H1 (cell line): ENCODE measurements around the gene PEX14. TPM values are rescaled to one million over a fixed set of nuclear protein-coding genes. Genes with fewer than 3 reads are reported as not detected.

ENCODE experiments used
- BACH1 ChIP-seq: IDR thresholded peaks from 2 replicates; pipeline ENCODE4 v1.6.1; 2012; ENCODE audit warnings: low read length, improper control_type of control experiment
- CEBPB ChIP-seq: IDR thresholded peaks from 2 replicates; pipeline ENCODE4 v1.6.1; 2012; ENCODE audit warnings: low read depth, low read length
- JUN ChIP-seq: IDR thresholded peaks from 2 replicates; pipeline ENCODE4 v1.6.1; 2011; ENCODE audit warnings: low read depth, mild to moderate bottlenecking, improper control_type of control experiment, low read length
- POLR2A ChIP-seq, 2 experiments: IDR thresholded peaks; 1 replicate in 1 of 2; 2 replicates in 1 of 2; pipeline ENCODE4 v1.6.1; 2011; ENCODE audit warnings: low read depth in 2 of 2, low read length in 2 of 2, mild to moderate bottlenecking in 2 of 2; ENCODE audit errors: control extremely low read depth in 1 of 2
- SAP30 ChIP-seq: fragments of 300-600 bp; sonication (generic); IDR thresholded peaks from 2 replicates; pipeline ENCODE4 v1.7.1; 2012; ENCODE audit warnings: low read length, moderate library complexity, mild to moderate bottlenecking, inconsistent platforms; ENCODE audit not compliant: insufficient read depth, insufficient replicate concordance
- SIRT6 ChIP-seq: IDR thresholded peaks from one replicate; pipeline ENCODE4 v1.7.1; 2012; ENCODE audit warnings: low read length, inconsistent platforms
- polyA plus RNA-seq, 7 experiments: library from polyadenylated mRNA; depleted of rRNA in 3 of 7; stranded (reverse) in 5 of 7; unstranded in 2 of 7; fragments of >200 nt in 5 of 7; fragments of 200-250 nt in 2 of 7; gene quantifications; 1 replicate in 5 of 7; 2 replicates in 1 of 7; 4 replicates in 1 of 7; pipeline versions ENCODE4 v1.2.1 to v1.2.3, GENCODE V29; 2011 to 2013; ENCODE audit warnings: missing spikeins in 2 of 7, mixed read lengths in 2 of 7
- total RNA-seq: library from RNA; stranded (reverse); fragmentation: NEBNext Ultra II Directional; extraction: Animal tissue kit (Norgen Biotek cat#: 25700); gene quantifications from 2 replicates; pipeline ENCODE4 v1.2.1, GENCODE V29; 2021

The PEX14 gene
- total and polyA plus RNA-seq, 2 of the 8 experiments (the other 6 are each of a cell fraction or from before 2014, with no cell fraction given), result 13.0 to 19.8 TPM

- TF ChIP-seq SIRT6 (no peak), BACH1 (no peak), CEBPB (no peak), SAP30 (no peak), POLR2A (IDR thresholded peaks at IDR 0.05; ENCODE audit: control extremely low read depth in 1 of 2, low read depth in 2 of 2, low read length in 2 of 2) (no peak), JUN (no peak)
Measured at GRCh38 chr1:10450156-10450814, 24.5 kb upstream of the PEX14 start (continued).
